Progenitor cell of endocrine pancreas (in vitro differentiated cells): ENCODE results near the gene TIMP2. TPM values are rescaled to one million over a fixed set of nuclear protein-coding genes. Genes with fewer than 3 reads are reported as not detected.
A peak's percentile ranks its signal among the peaks of the same experiment; 100 is the strongest.

Experiments
- DNase-seq: peaks from one replicate; pipeline ENCODE4 v3.0.0; 2021; ENCODE audit warnings: low spot score; ENCODE audit not compliant: unreplicated experiment
- H3K27ac Mint-ChIP-seq: 2 replicates; pipeline ENCODE4 v1.8.0; 2021; ENCODE audit warnings: mild to moderate bottlenecking, moderate library complexity, mixed read lengths
- H3K27me3 Mint-ChIP-seq: 2 replicates; pipeline ENCODE4 v1.8.0; 2021; ENCODE audit warnings: mixed read lengths
- H3K36me3 Mint-ChIP-seq: 2 replicates; pipeline ENCODE4 v1.8.0; 2022; ENCODE audit warnings: mixed read lengths; ENCODE audit not compliant: insufficient read depth
- H3K4me1 Mint-ChIP-seq: 2 replicates; pipeline ENCODE4 v1.8.0; 2021; ENCODE audit warnings: low read depth, mixed read lengths
- H3K4me3 Mint-ChIP-seq: 2 replicates; pipeline ENCODE4 v1.8.0; 2021; ENCODE audit warnings: low read depth, mild to moderate bottlenecking, moderate library complexity, mixed read lengths
- H3K9me3 Mint-ChIP-seq: 2 replicates; pipeline ENCODE4 v1.8.0; 2021; ENCODE audit warnings: low read depth, mixed read lengths
- CTCF ChIP-seq: fragments of 200-600 bp; sonication (generic); IDR thresholded peaks from one replicate; pipeline ENCODE4 v1.5.0; 2021; ENCODE audit warnings: antibody characterized with exemption, mild to moderate bottlenecking; ENCODE audit not compliant: unreplicated experiment
- total RNA-seq: library from RNA; stranded (reverse); gene quantifications from 2 replicates; pipeline ENCODE4 v1.2.1, GENCODE V29; 2021

TIMP2 gene
- total RNA-seq, 1 donor from 2014 or later: 51.4 TPM

- no peak for DNase-seq
- Mint-ChIP-seq H3K27me3 (no peaks in the 10 kb centered on the region), H3K27ac (peak overlapping the region; percentile 97), H3K36me3 (peaks cover 7% of the 10 kb centered on the region), H3K4me1 (peaks cover 21% of the 10 kb centered on the region), H3K9me3 (no peaks in the 10 kb centered on the region), H3K4me3 (peak overlapping the region; percentile 79)
- TF ChIP-seq CTCF: no peak
These were observed 84.7 kb downstream of the TIMP2 start for GRCh38 chr17:78840530-78840779.

GRCh38 chr17:78839762-78840529, 85.2 kb downstream of the TIMP2 start:
- peaks cover 21% of the 10 kb centered on the region for H3K4me1 Mint-ChIP-seq
- TF ChIP-seq CTCF: no peak
- no peaks in the 10 kb centered on the region for H3K27me3 Mint-ChIP-seq
- H3K4me3 Mint-ChIP-seq: peak overlapping the region; percentile 79
- peak overlapping the region; percentile 94 for H3K27ac Mint-ChIP-seq
- H3K36me3 Mint-ChIP-seq: peaks cover 7% of the 10 kb centered on the region
- DNase-seq: peak; percentile 22
- H3K9me3 Mint-ChIP-seq: no peaks in the 10 kb centered on the region

GRCh38 chr17:78839235-78839761, 85.9 kb downstream of the TIMP2 start:
- Mint-ChIP-seq H3K36me3 (peaks cover 7% of the 10 kb centered on the region), H3K4me3 (peak overlapping the region; percentile 79), H3K27ac (peak overlapping the region; percentile 94), H3K9me3 (no peaks in the 10 kb centered on the region), H3K4me1 (peaks cover 21% of the 10 kb centered on the region), H3K27me3 (no peaks in the 10 kb centered on the region)
- no peak for TF ChIP-seq CTCF
- no peak for DNase-seq

- no peak for TF ChIP-seq CTCF
- Mint-ChIP-seq H3K9me3 (no peaks in the 10 kb centered on the region), H3K27ac (peak overlapping the region; percentile 94), H3K4me1 (peaks cover 21% of the 10 kb centered on the region), H3K4me3 (peak overlapping the region; percentile 79), H3K27me3 (no peaks in the 10 kb centered on the region), H3K36me3 (peaks cover 9% of the 10 kb centered on the region)
- no peak for DNase-seq
These were observed 86.6 kb downstream of the TIMP2 start for GRCh38 chr17:78838574-78839005.

GRCh38 chr17:78836420-78837021, 88.7 kb downstream of the TIMP2 start:
- no peak for TF ChIP-seq CTCF
- Mint-ChIP-seq H3K4me1 (peaks cover 17% of the 10 kb centered on the region), H3K27me3 (no peaks in the 10 kb centered on the region), H3K36me3 (peaks cover 14% of the 10 kb centered on the region), H3K4me3 (no peak overlapping the region), H3K27ac (no peak overlapping the region), H3K9me3 (no peaks in the 10 kb centered on the region)
- no peak for DNase-seq
